ENCODE data around the gene HSPA12B.

DNA sequence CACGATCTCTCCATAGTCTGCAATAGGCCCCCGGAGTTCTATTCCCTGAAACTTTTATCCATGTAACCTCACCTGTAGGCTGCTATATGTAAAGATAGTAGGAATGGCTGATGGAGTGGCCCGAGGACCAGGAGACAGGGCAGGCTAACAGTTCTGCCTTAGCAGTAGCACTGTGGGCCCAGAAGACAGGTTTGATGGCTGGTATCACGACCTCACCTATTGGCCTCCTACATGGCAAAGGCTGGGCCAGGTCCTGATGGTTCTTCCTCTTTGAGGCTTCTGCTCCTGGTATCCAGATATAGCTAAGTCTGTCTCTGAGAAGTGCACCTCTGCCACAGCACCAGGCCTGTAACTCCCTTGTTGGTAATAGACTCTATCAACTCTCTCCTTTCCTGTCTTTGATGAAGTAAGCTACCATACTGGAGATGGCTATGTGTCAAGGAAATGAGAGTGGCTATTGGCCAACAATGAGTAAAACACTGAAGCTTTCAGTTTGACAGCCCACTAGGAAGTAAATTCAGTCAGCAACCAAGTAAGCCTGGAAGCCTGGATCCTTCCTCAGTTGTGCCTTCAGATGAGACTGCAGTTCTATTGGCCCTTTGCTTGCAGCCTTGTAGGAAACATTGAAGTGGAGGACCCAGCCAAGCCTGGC is 43.1 kb downstream of the HSPA12B start:
- TF ChIP-seq POLR2A (IDR thresholded peaks at IDR 0.05) (no peak), CTCF (IDR thresholded peaks at IDR 0.05) (no peak), POLR2AphosphoS5 (IDR thresholded peaks at IDR 0.05) (no peak)
